Subcutaneous abdominal adipose tissue (tissue), 5 donors: ENCODE results near the gene ZCCHC17.
"Not testable (repeated sequence)": the region's sequence is repeated elsewhere in the genome, so short reads cannot be mapped to it uniquely, and the experiment has no call there.

Experiments used
- H3K27ac ChIP-seq: one replicate; pipeline ENCODE4 v1.7.0; 2013; ENCODE audit warnings: low read depth, mild to moderate bottlenecking, inconsistent platforms, low read length, moderate library complexity
- H3K27me3 ChIP-seq, 5 donors: one replicate each; pipeline ENCODE4 v1.7.0; 2013; ENCODE audit warnings: low read length in 5 of 5, inconsistent platforms in 1 of 5; ENCODE audit not compliant: control insufficient read depth in 5 of 5, insufficient read depth in 4 of 5
- H3K36me3 ChIP-seq, 5 donors: one replicate each; pipeline ENCODE4 v1.7.0; 2013; ENCODE audit warnings: low read length in 5 of 5; ENCODE audit not compliant: control insufficient read depth in 5 of 5, insufficient read depth in 5 of 5
- H3K4me1 ChIP-seq, 5 donors: one replicate each; pipeline ENCODE4 v1.7.0; 2013; ENCODE audit warnings: low read length in 5 of 5, mild to moderate bottlenecking in 3 of 5, moderate library complexity in 1 of 5; ENCODE audit not compliant: control insufficient read depth in 5 of 5, insufficient read depth in 5 of 5
- H3K4me3 ChIP-seq, 5 donors: one replicate each; pipeline ENCODE4 v1.7.0; 2013; ENCODE audit warnings: low read length in 5 of 5, low read depth in 1 of 5
- H3K9ac ChIP-seq, 5 donors: one replicate each; pipeline ENCODE4 v1.7.0; 2013; ENCODE audit warnings: low read length in 5 of 5, mild to moderate bottlenecking in 4 of 5, moderate library complexity in 3 of 5
- H3K9me3 ChIP-seq, 5 donors: one replicate each; pipeline ENCODE4 v1.7.0; 2013; ENCODE audit warnings: low read length in 5 of 5; ENCODE audit not compliant: control insufficient read depth in 5 of 5
- donor health status: healthy.
- donor health status: healthy.
- donor health status: healthy.
- donor health status: healthy.
- donor health status: healthy.

ZCCHC17 gene

GRCh38 chr1:31266547-31266946 lies 30.3 kb upstream of the ZCCHC17 start:
- Histone ChIP-seq H3K27ac (no peak overlapping the region), H3K27me3 (no peaks in the 10 kb centered on the region), H3K4me3 (no peak overlapping the region), H3K9ac (no peak overlapping the region), H3K9me3 (no peaks in the 10 kb centered on the region), H3K36me3 (peaks cover 32 to 83% (median 64%) of the 10 kb centered on the region in 5 donors), H3K4me1 (no peaks in the 10 kb centered on the region)

GRCh38 chr1:31272369-31272768 lies 24.5 kb upstream of the ZCCHC17 start:
- Histone ChIP-seq H3K9me3 (no peaks in the 10 kb centered on the region), H3K9ac (no peak overlapping the region), H3K27me3 (no peaks in the 10 kb centered on the region), H3K4me1 (no peaks in the 10 kb centered on the region), H3K36me3 (peaks cover 39 to 83% (median 53%) of the 10 kb centered on the region in 5 donors), H3K27ac (no peak overlapping the region), H3K4me3 (no peak overlapping the region)

DNA sequence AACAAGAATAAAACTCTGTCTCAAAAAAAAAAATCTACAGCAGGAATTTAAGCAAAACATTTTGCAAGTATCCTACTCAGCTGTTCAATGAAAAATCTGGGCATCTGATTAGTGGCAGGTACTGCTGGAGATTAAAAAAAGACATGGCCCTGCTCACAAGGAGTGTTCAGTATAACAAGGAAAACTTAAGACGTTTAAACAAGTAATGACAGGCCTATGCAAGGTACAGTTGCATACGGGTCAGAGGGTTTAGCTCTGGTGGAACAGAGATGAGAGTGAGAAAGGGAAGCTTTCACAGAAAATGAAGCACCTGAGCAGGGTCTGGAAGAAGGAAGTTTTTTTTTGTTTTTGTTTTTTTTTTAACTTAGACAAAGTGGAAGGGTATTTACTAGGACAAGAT lies 23.2 kb upstream of the ZCCHC17 start:
- Histone ChIP-seq H3K9ac (no peak overlapping the region), H3K9me3 (no peaks in the 10 kb centered on the region), H3K27ac (no peak overlapping the region), H3K4me3 (no peak overlapping the region), H3K36me3 (peaks cover 47 to 85% (median 51%) of the 10 kb centered on the region in 5 donors), H3K4me1 (no peaks in the 10 kb centered on the region), H3K27me3 (no peaks in the 10 kb centered on the region)

GRCh38 chr1:31282426-31282825 lies 14.4 kb upstream of the ZCCHC17 start:
- H3K4me1 ChIP-seq, H3K4me3 ChIP-seq, H3K9me3 ChIP-seq, H3K27me3 ChIP-seq, H3K27ac ChIP-seq, H3K9ac ChIP-seq: not testable (repeated sequence)
- peaks cover 48 to 79% (median 59%) of the 10 kb centered on the region in 5 donors for H3K36me3 ChIP-seq

- peaks cover 31 to 78% (median 61%) of the 10 kb centered on the region in 5 donors for H3K36me3 ChIP-seq
- not testable (repeated sequence) for H3K27me3 ChIP-seq, H3K9ac ChIP-seq, H3K9me3 ChIP-seq, H3K4me1 ChIP-seq, H3K27ac ChIP-seq, H3K4me3 ChIP-seq
Observed at GRCh38 chr1:31287791-31288190, 9.0 kb upstream of the ZCCHC17 start.

- Histone ChIP-seq H3K4me1 (no peaks in the 10 kb centered on the region), H3K27me3 (no peaks in the 10 kb centered on the region), H3K9me3 (no peaks in the 10 kb centered on the region), H3K27ac (no peak overlapping the region), H3K36me3 (peaks cover 33 to 78% (median 65%) of the 10 kb centered on the region in 5 donors), H3K9ac (no peak overlapping the region), H3K4me3 (no peak overlapping the region)
Observed at GRCh38 chr1:31289021-31289420, 7.8 kb upstream of the ZCCHC17 start.

GRCh38 chr1:31295874-31296485 lies 852 bp upstream of the ZCCHC17 start:
- no peaks in the 10 kb centered on the region for H3K9me3 ChIP-seq
- H3K27me3 ChIP-seq = no peaks in the 10 kb centered on the region
- H3K27ac ChIP-seq = peak overlapping the region; percentile 88
- peaks cover 9 to 31% (median 25%) of the 10 kb centered on the region in 5 donors for H3K4me1 ChIP-seq
- H3K9ac ChIP-seq = peak overlapping the region; percentile 83 to 99 (median 93)
- H3K4me3 ChIP-seq = peak overlapping the region; percentile 77 to 100 (median 98)
- peaks cover 12 to 30% (median 22%) of the 10 kb centered on the region in 5 donors for H3K36me3 ChIP-seq

GRCh38 chr1:31297277-31298247 lies 730 bp downstream of the ZCCHC17 start:
- Histone ChIP-seq H3K4me1 (peaks cover 9 to 31% (median 25%) of the 10 kb centered on the region in 5 donors), H3K9me3 (no peaks in the 10 kb centered on the region), H3K4me3 (peak overlapping the region; percentile 77 to 100 (median 88)), H3K27ac (peak overlapping the region; percentile 88), H3K9ac (peak overlapping the region; percentile 83 to 99 (median 95)), H3K27me3 (no peaks in the 10 kb centered on the region), H3K36me3 (peaks cover 5 to 15% (median 11%) of the 10 kb centered on the region in 5 donors)

DNA sequence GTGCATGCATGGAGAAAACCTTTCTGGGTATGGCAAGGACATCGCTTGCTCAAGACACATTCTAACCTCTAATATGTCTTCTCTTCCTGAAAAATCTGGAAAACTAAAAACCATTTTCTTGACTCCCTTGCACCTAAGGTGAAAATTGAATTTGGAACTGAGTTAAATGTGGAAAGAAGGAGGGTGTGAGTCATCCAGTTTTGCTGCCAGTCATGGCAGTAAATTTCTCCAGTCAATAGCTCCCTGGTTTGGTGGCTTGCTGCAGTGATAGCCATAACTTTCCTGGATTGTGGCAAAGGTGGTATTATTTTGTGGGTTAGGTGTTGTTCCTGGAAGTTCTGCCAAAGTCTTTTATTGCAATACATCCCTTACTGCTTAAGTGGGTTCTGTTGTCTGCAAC lies 2.5 kb downstream of the ZCCHC17 start:
- H3K4me1 ChIP-seq = peaks cover 10 to 31% (median 25%) of the 10 kb centered on the region in 5 donors
- H3K4me3 ChIP-seq = no peak overlapping the region
- H3K27ac ChIP-seq = no peak overlapping the region
- H3K9ac ChIP-seq = no peak overlapping the region
- H3K9me3 ChIP-seq = no peaks in the 10 kb centered on the region
- peaks cover 0 to 4% (median 0%) of the 10 kb centered on the region in 5 donors for H3K36me3 ChIP-seq
- no peaks in the 10 kb centered on the region for H3K27me3 ChIP-seq

DNA sequence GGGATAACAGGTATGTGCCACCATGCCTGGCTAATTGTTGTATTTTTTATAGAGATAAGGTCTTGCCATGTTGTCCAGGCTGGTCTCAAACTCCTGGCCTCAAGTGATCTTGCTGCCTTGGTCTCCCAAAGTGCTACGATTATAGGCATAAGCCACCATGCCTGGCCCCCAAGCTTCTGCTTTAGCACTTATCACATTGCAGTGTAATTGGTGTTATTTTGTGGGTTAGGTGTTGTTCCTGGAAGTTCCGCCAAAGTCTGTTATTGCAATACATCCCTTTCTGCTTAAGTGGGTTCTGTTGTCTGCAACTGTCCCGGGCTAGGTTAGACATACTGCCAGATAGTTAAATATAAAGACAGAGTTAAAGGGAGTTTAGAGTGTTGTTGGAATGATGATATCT lies 3.4 kb downstream of the ZCCHC17 start:
- H3K27ac ChIP-seq = no peak overlapping the region
- peaks cover 10 to 27% (median 23%) of the 10 kb centered on the region in 5 donors for H3K4me1 ChIP-seq
- no peak overlapping the region for H3K4me3 ChIP-seq
- no peaks in the 10 kb centered on the region for H3K9me3 ChIP-seq
- no peak overlapping the region for H3K9ac ChIP-seq
- H3K27me3 ChIP-seq = no peaks in the 10 kb centered on the region
- peaks cover 0 to 4% (median 0%) of the 10 kb centered on the region in 5 donors for H3K36me3 ChIP-seq
